Caki2 (cell line): Measurements from ENCODE around the gene FHAD1. TPM values are rescaled to one million over a fixed set of nuclear protein-coding genes. Genes with fewer than 3 reads are reported as not detected.

Experiments used
- DNase-seq: peaks from one replicate; pipeline ENCODE4 v3.0.0-alpha.2; 2015; ENCODE audit warnings: low read depth
- in situ Hi-C: cut with HindIII; loops from 2 replicates; pipeline ENCODE4 v1.10.0; 2016; ENCODE audit warnings: low sequenced_read_pairs, low pct_unique_long_range_greater_than_20kb, mixed read lengths
- total RNA-seq: library from RNA; depleted of rRNA; stranded (reverse); fragments of >200 nt; shearing (Covaris generic); gene quantifications from 2 replicates; pipeline ENCODE4 v1.2.3, GENCODE V29; 2014; ENCODE audit warnings: low replicate concordance

The FHAD1 gene
- total RNA-seq, 1 experiment from 2014 or later = 18.0 TPM

DNA sequence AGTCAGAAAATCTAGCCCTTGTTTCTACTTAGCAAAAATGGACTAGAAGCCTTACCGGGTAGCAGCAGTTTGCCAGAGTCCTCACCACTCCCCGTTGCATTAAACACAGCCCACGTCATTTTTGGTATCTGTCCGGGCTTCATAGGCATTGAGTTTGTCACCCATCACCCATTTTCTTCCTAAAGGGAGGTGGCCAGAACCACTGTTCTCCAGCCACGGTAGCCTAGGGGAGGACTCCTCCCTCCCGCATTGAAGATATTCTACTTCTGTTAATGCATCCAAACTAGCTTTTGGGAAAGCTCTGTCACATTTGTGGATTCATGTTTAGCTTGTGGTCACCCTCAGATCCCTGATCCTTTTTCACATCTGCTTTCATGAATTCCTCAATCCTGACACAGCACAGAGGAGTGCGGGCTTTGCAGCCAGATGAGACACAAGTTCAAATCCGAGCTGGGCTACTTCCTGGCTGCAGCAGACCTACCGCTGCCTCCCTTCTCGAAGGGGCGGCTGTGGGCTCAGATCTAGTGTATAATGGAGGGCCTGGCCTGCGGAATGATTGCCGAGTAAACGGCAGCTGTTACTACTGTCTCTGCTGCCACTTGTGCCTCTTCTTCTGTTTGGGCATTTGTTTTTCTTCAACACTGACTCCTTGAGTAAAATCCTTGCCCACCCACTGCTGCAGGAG is 99.5 kb downstream of the FHAD1 start:
- in situ Hi-C loops = no loop called here

GRCh38 chr1:15347182-15347581 is 100.2 kb downstream of the FHAD1 start:
- in situ Hi-C loops = no loop called here
- no peak for DNase-seq

More for the DNA sequence above, 99.5 kb downstream of the FHAD1 start:
- DNase-seq = no peak

GRCh38 chr1:15348648-15349047 is 101.6 kb downstream of the FHAD1 start:
- in situ Hi-C loops = no loop called here
- DNase-seq = no peak

DNA sequence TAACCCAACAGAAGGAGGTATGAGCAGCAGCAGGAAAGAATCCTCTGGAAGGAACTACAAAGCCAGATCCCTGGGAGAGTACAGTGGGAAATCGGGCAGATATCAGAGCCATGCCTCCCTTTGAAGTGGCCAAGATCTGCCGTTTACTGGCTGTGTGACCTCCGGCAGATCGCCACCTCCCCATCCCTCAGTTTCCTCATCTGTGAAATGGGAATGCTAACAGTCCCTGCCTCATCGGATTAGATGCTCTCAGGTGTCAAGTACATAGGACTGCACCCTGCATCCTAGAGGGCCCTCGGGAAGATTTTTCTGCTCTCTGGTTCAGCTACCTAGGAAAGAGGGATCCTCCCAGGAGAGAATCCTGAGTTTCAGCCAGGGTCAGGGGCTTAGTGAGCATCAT is 102.1 kb downstream of the FHAD1 start:
- in situ Hi-C loops = no loop called here

GRCh38 chr1:15350151-15350550 is 103.1 kb downstream of the FHAD1 start:
- DNase-seq = no peak
- in situ Hi-C loops = no loop called here

More for the DNA sequence above, 102.1 kb downstream of the FHAD1 start:
- DNase-seq = no peak

DNA sequence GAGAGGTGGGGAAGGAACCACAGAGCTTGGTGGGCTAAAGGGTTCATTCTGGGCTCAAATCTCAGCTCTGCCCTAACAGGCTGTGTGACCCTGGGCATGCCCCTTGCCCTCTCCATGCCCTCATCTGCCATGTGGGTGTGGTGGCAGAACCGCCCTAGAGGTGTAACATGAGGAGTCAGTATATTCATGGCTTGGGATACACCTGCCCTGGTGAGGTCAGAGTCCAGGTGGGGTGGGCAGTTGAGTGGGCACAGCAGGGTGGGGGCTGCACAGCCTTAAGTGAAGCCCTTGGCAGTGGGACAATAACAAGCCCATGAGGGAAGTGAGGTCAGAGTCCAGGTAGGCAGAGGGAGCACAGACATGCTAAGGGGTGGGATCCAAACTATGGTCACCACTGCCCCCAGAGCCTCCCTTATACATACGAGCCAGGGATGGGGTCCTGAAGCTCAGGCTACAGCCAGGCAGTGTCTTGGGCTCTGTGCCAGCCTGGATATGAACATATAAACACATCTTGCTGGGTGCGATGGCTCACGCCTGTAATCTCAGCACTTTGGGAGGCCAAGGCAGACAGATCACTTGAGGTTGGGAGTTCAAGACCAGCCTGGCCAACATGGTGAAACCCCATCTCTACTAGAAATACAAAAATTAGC is 103.7 kb downstream of the FHAD1 start:
- in situ Hi-C loops = no loop called here
- no peak for DNase-seq

- DNase-seq = no peak
- in situ Hi-C loops = no loop called here
These were observed 104.3 kb downstream of the FHAD1 start for GRCh38 chr1:15351310-15351709.

DNA sequence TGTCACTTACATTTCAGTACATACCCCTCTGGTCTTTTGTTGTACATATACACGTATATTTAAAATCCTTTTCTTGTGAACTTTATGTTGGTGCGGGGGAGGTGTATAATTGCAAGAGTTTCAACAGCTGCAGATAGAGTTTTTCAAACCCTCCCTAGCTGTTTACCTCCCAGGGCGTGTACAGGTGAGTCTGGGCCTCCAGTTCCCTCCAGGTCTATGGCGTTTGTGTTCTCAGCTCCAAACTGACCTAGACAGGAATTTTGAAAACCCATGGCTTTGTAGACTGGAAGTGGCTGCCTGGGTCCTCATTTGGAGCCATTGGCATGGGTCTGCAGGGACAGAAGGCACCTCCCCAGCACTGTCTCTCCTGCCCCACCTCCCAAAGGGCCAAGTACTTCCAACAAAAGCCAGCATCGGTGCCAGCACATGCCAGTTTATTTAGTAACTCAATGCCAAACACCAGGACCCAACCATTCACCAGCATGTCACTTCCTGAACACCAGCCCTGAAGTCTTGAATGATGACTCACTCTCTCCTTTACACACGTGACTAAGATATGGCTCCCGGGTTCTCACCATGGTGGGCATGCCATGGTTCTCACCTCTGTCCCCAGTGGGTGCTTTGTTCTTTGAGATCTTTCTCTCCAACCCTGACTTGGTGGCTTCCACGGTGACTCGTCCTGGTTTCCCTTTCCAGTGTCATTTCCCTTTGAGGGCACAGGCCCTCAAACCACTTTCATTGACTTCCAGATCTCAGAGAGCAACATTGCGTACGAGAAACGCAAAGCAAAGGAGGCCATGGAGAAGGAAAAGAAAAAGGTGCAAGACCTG is 105.3 kb downstream of the FHAD1 start:
- peak; percentile 83 for DNase-seq
- in situ Hi-C loops = no loop called here

GRCh38 chr1:15353839-15354579 is 107.0 kb downstream of the FHAD1 start:
- DNase-seq = no peak
- in situ Hi-C loops = no loop called here

DNA sequence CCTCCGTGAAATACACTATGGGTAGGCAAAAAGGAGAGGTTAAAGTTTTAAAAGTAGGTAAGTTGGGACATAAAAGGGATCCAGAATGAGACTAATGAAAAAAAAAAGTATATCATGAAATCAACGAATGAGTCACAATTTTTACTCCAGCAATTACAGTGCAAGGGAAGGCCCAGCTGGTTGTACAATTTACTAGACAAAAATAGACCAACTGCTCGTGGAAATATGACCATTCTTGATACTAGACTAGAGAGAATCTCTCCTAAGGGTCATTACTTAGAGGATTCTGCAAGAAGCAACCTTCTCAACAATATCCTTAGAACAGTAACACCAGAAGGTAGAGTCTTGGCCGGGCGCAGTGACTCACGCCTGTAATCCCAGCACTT is 107.5 kb downstream of the FHAD1 start:
- in situ Hi-C loops = no loop called here
- peak; percentile 31 for DNase-seq

- in situ Hi-C loops = no loop called here
- peak; percentile 97 for DNase-seq
These were observed 109.1 kb downstream of the FHAD1 start for GRCh38 chr1:15355968-15356625.

GRCh38 chr1:15357612-15358207 is 110.7 kb downstream of the FHAD1 start:
- no peak for DNase-seq
- in situ Hi-C loops = no loop called here

DNA sequence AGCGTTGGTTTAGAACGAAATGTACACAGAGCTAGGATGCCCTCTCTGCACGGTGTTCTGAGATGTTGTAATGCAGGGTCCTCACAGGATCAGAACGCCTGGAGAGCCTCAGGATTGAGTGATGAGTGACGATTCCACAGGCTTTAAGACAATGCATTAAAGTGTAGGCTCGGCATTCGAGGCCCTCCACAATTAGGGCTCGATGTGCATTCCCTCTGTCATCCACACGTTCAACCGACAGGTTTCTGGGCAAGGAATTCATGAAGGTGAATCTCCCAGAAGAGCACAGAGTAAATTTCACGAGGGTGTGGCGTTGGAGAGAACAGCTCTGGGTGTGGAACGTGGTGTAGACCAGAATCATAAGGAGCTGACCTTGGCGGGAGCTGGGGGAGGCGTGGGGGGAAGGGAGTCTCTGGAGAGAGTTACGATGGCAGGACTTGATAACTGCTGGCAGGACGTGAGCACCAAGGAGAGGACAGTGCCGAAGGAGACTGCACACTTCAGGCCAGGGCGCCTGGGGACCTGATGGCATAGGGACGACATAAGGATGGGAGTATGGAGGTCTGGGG is 111.6 kb downstream of the FHAD1 start:
- no peak for DNase-seq
- in situ Hi-C loops = no loop called here

- in situ Hi-C loops = no loop called here
- DNase-seq = no peak
These were observed 113.7 kb downstream of the FHAD1 start for GRCh38 chr1:15360700-15361099.

- no peak for DNase-seq
- in situ Hi-C loops = no loop called here
These were observed 115.2 kb downstream of the FHAD1 start for GRCh38 chr1:15362096-15362736.

DNA sequence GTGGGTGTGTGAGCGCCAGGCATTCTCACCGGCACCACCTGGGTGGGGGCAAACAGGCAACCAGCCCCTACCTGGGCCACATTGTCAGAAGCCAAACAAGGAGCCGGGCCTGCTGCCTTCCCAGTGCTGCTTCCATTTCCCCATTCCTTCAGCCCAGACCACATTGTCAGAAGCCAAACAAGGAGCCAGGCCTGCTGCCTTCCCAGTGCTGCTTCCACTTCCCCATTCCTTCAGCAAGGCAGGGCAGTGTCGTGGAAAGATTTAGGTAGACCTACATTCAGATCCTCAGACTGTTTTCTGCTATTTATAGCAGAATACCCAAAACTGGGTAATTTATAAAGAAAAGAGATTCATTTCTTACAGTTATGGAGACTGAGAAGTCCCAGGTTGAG is 115.7 kb downstream of the FHAD1 start:
- DNase-seq = no peak
- in situ Hi-C loops = no loop called here

DNA sequence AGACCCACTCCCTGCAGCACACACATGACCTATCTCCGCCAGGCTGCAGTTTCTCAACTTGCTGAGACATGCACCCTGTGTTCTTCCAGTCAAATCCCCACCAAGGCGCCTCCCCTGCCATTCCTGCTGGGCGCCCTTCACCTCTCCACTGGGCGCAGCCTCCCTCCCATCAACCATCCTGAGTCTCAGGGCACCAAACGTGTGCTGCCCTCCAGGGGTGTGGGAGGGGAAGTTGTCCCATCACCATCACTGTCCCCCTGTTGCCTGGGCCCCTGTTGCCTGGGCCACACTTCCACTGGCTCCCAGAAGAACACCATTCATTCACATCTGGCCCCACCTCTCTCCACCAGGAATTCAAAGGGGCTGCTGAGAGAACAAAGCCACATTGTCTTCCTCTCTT is 117.7 kb downstream of the FHAD1 start:
- in situ Hi-C loops = no loop called here
- no peak for DNase-seq
